ENCODE measurements around the gene ADH1C.

- TF ChIP-seq CTCF (conservative IDR thresholded peaks at IDR 0.05; ENCODE audit: low read length) (no peak), EZH2phosphoT487 (IDR thresholded peaks at IDR 0.05; ENCODE audit: borderline replicate concordance, low read depth, low read length) (no peak)
Measured at GRCh38 chr4:99362768-99363167, 10.2 kb upstream of the ADH1C start.

All from OCI-LY7 (cell line).